ENCODE data around the gene DNAJB9.

DNA sequence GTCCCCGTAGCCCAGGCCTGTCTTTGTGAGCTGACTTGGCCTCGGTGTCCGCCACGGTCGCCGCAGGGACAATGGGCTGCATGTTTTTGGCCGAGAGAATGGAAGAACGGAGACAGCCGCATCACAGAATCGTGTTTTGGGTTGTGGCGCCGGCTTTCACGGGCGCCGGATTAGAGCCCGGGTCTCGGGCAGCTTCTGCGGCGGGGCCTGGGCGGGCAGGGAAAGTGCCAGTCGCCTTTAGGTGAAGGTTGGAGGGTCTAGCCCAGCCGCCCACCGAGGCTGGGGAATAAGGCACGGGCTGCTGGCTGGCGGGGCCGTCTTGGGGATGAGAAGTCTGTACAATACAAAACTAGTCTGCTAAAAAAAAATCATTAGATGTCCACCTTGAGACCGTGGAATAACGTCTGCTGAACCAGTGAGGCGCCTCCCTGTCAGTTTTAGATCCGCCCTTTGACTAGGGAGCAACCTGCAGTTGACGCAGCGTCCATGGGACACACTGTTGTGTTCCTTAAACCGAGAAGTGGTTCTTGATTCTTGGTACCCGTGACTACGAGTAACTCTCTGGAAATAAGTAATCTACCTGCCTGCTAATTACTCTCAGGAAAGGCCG is 577 bp downstream of the DNAJB9 start:
- TF ChIP-seq CTCF (IDR thresholded peaks at IDR 0.05) (no peak), POLR2AphosphoS5 (IDR thresholded peaks at IDR 0.05) (peak in 1 of 2 donors; percentile 65)
